ENCODE measurements around the gene ICAM3. TPM values are rescaled to one million over a fixed set of nuclear protein-coding genes. Genes with fewer than 3 reads are reported as not detected.

Gene ICAM3
- total RNA-seq, 1 experiment from 2014 or later: 28.3 TPM

DNA sequence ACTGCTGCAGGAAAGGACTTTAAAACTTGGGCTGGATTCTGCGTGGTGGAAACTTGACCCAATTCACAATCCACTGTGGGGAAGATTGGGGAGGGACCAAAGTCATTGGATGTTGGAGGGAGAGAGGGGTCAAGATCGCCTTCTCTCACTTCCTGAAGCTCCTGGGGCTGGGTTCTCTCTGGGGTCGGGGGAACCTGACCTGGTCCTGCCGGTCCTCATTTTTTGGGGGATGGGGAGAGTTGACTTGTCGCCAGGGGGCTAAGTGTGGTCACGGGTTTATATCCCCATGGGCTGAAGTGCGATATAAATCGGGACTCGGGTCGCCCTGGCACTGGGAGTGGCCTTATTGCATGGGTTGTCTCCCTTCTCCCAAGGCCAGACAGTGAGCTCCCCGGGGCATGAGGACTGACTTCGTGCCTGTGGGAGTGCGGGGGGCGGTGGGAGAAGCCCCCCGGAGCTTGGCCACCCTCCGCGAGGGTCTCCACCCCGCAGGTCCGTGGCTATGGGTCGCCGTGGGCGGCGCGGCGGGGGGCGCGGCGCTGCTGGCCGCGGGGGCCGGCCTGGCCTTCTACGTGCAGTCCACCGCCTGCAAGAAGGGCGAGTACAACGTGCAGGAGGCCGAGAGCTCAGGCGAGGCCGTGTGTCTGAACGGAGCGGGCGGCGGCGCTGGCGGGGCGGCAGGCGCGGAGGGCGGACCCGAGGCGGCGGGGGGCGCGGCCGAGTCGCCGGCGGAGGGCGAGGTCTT is 43.4 kb downstream of the ICAM3 start:
- Histone ChIP-seq H3K18ac (ENCODE audit: insufficient read length, low read depth, low read length) (no peak overlapping the region), H3K4ac (ENCODE audit: low read depth, low read length) (no peak overlapping the region), H2BK12ac (ENCODE audit: insufficient read length, low read depth, low read length) (no peak overlapping the region), H3K9ac (ENCODE audit: extremely low read depth, insufficient read length, low read length) (no peak overlapping the region), H3K23ac (ENCODE audit: insufficient read length, low read depth, low read length) (no peak overlapping the region), H3K4me1 (ENCODE audit: insufficient read depth, low read length) (no peaks in the 10 kb centered on the region; the same call in 1 of the 2 replicates), H3K4me2 (ENCODE audit: insufficient read depth, insufficient read length, low read length) (peak overlapping the region; percentile 66), H3K27me3 (ENCODE audit: insufficient read depth, low read length) (peaks cover 48% of the 10 kb centered on the region), H3K79me2 (ENCODE audit: insufficient read depth, low read length) (no peaks in the 10 kb centered on the region), H3K9me3 (ENCODE audit: control insufficient read depth, low read depth, low read length) (no peaks in the 10 kb centered on the region), H3K14ac (ENCODE audit: insufficient read depth, low read length) (no peak overlapping the region; the same call in 1 of the 2 replicates), H2BK20ac (ENCODE audit: low read depth, low read length, poor library complexity, severe bottlenecking) (no peak overlapping the region), H4K5ac (ENCODE audit: insufficient read length, low read depth, low read length) (no peak overlapping the region), H3K56ac (ENCODE audit: insufficient read length, low read depth, low read length) (no peak overlapping the region), H2BK5ac (ENCODE audit: insufficient read length, low read length) (no peak overlapping the region), H3K79me1 (ENCODE audit: insufficient read depth, low read depth, low read length, poor library complexity, severe bottlenecking) (no peaks in the 10 kb centered on the region), H3K23me2 (ENCODE audit: insufficient read length, low read depth, low read length, poor library complexity, severe bottlenecking) (peaks cover 21% of the 10 kb centered on the region), H2AK5ac (ENCODE audit: insufficient read length, low read length) (no peak overlapping the region), H3K27ac (ENCODE audit: insufficient read length, low read depth, low read length) (no peak overlapping the region), H4K8ac (replicated peaks; ENCODE audit: insufficient read length, low read depth, low read length) (no peak overlapping the region), H4K91ac (ENCODE audit: insufficient read length, low read depth, low read length) (no peak overlapping the region), H2BK120ac (ENCODE audit: low read depth, low read length, poor library complexity, severe bottlenecking) (no peak overlapping the region), H4K20me1 (ENCODE audit: control insufficient read depth, insufficient read depth, insufficient read length) (no peaks in the 10 kb centered on the region), H3T11ph (ENCODE audit: low read length) (no peak overlapping the region), H2AFZ (ENCODE audit: low read length) (no peak overlapping the region), H2BK15ac (ENCODE audit: low read depth, low read length) (no peak overlapping the region)
- H3K36me3 Mint-ChIP-seq (ENCODE audit: insufficient read depth in 1 of 3, low read depth in 3 of 3): no peaks in the 10 kb centered on the region; a peak in 3 of 7 replicates
- H3K4me1 Mint-ChIP-seq: peaks cover 6 to 29% of the 10 kb centered on the region in 2 experiments
- TF ChIP-seq, protein P1, sequence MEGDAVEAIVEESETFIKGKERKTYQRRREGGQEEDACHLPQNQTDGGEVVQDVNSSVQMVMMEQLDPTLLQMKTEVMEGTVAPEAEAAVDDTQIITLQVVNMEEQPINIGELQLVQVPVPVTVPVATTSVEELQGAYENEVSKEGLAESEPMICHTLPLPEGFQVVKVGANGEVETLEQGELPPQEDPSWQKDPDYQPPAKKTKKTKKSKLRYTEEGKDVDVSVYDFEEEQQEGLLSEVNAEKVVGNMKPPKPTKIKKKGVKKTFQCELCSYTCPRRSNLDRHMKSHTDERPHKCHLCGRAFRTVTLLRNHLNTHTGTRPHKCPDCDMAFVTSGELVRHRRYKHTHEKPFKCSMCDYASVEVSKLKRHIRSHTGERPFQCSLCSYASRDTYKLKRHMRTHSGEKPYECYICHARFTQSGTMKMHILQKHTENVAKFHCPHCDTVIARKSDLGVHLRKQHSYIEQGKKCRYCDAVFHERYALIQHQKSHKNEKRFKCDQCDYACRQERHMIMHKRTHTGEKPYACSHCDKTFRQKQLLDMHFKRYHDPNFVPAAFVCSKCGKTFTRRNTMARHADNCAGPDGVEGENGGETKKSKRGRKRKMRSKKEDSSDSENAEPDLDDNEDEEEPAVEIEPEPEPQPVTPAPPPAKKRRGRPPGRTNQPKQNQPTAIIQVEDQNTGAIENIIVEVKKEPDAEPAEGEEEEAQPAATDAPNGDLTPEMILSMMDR (conservative IDR thresholded peaks at IDR 0.05): no peak
- DNase-seq: peak; percentile 57
- no CpG with 5 or more reads among the region's 58 CpGs for WGBS (ENCODE audit: extremely low coverage, insufficient read length, low lambda C conversion rate)
- peaks cover 0 to 2% of the 10 kb centered on the region in 2 experiments; a peak in 2 of 5 replicates for H3K9me3 Mint-ChIP-seq
- peaks cover 84% of the 10 kb centered on the region for H3K27me3 Mint-ChIP-seq (ENCODE audit: low read depth)
- H3K4me3 Mint-ChIP-seq: peak overlapping the region; percentile 49 to 81
- no peak overlapping the region; a peak in 1 of 7 replicates for H3K27ac Mint-ChIP-seq

All from H9 (cell line).